ENCODE results near the gene GADL1.

Gene GADL1

GRCh38 chr3:30728143-30728542 lies 166.3 kb downstream of the GADL1 start:
- no peaks in the 10 kb centered on the region for H3K36me3 ChIP-seq (ENCODE audit: insufficient read depth, low read length)
- no peaks in the 10 kb centered on the region for H3K27me3 ChIP-seq (ENCODE audit: insufficient read depth, low read length)
- H3K27ac ChIP-seq (ENCODE audit: low read depth, low read length), result no peak overlapping the region
- H2AFZ ChIP-seq (ENCODE audit: low read length, unreplicated experiment), result no peak overlapping the region
- no peaks in the 10 kb centered on the region for H3K79me2 ChIP-seq (ENCODE audit: control insufficient read depth, insufficient read depth, low read length, unreplicated experiment)
- no peak overlapping the region for H3K4me3 ChIP-seq (ENCODE audit: low read depth, low read length)
- H3K4me1 ChIP-seq (ENCODE audit: control insufficient read depth, insufficient read depth, low read length, unreplicated experiment), result no peaks in the 10 kb centered on the region

GRCh38 chr3:30724863-30725262 lies 169.6 kb downstream of the GADL1 start:
- Histone ChIP-seq H3K27me3 (ENCODE audit: insufficient read depth, low read length) (no peaks in the 10 kb centered on the region), H3K4me3 (ENCODE audit: low read depth, low read length) (no peak overlapping the region), H3K79me2 (ENCODE audit: control insufficient read depth, insufficient read depth, low read length, unreplicated experiment) (no peaks in the 10 kb centered on the region), H3K27ac (ENCODE audit: low read depth, low read length) (no peak overlapping the region), H3K4me1 (ENCODE audit: control insufficient read depth, insufficient read depth, low read length, unreplicated experiment) (peaks cover 14% of the 10 kb centered on the region), H2AFZ (ENCODE audit: low read length, unreplicated experiment) (no peak overlapping the region), H3K36me3 (ENCODE audit: insufficient read depth, low read length) (no peaks in the 10 kb centered on the region)

- Histone ChIP-seq H3K4me1 (ENCODE audit: control insufficient read depth, insufficient read depth, low read length, unreplicated experiment) (peaks cover 14% of the 10 kb centered on the region), H2AFZ (ENCODE audit: low read length, unreplicated experiment) (no peak overlapping the region), H3K79me2 (ENCODE audit: control insufficient read depth, insufficient read depth, low read length, unreplicated experiment) (no peaks in the 10 kb centered on the region), H3K27ac (ENCODE audit: low read depth, low read length) (no peak overlapping the region), H3K36me3 (ENCODE audit: insufficient read depth, low read length) (no peaks in the 10 kb centered on the region), H3K27me3 (ENCODE audit: insufficient read depth, low read length) (no peaks in the 10 kb centered on the region), H3K4me3 (ENCODE audit: low read depth, low read length) (no peak overlapping the region)
Measured at GRCh38 chr3:30723211-30723610, 171.2 kb downstream of the GADL1 start.

GRCh38 chr3:30721314-30721634 lies 173.2 kb downstream of the GADL1 start:
- no peaks in the 10 kb centered on the region for H3K36me3 ChIP-seq (ENCODE audit: insufficient read depth, low read length)

GRCh38 chr3:30720586-30721313 lies 173.7 kb downstream of the GADL1 start:
- Histone ChIP-seq H3K4me3 (ENCODE audit: low read depth, low read length) (peak overlapping the region; percentile 3; the same call in 1 of the 2 replicates), H3K79me2 (ENCODE audit: control insufficient read depth, insufficient read depth, low read length, unreplicated experiment) (no peaks in the 10 kb centered on the region), H3K36me3 (ENCODE audit: insufficient read depth, low read length) (no peaks in the 10 kb centered on the region), H3K4me1 (ENCODE audit: control insufficient read depth, insufficient read depth, low read length, unreplicated experiment) (peaks cover 14% of the 10 kb centered on the region), H2AFZ (ENCODE audit: low read length, unreplicated experiment) (no peak overlapping the region), H3K27ac (ENCODE audit: low read depth, low read length) (no peak overlapping the region), H3K27me3 (ENCODE audit: insufficient read depth, low read length) (no peaks in the 10 kb centered on the region)

More at GRCh38 chr3:30721314-30721634, 173.2 kb downstream of the GADL1 start:
- no peak overlapping the region for H3K27ac ChIP-seq (ENCODE audit: low read depth, low read length)
- no peaks in the 10 kb centered on the region for H3K27me3 ChIP-seq (ENCODE audit: insufficient read depth, low read length)
- H3K79me2 ChIP-seq (ENCODE audit: control insufficient read depth, insufficient read depth, low read length, unreplicated experiment), result no peaks in the 10 kb centered on the region
- no peak overlapping the region for H2AFZ ChIP-seq (ENCODE audit: low read length, unreplicated experiment)
- H3K4me3 ChIP-seq (ENCODE audit: low read depth, low read length), result peak overlapping the region; percentile 3; the same call in 1 of the 2 replicates
- peaks cover 14% of the 10 kb centered on the region for H3K4me1 ChIP-seq (ENCODE audit: control insufficient read depth, insufficient read depth, low read length, unreplicated experiment)

GRCh38 chr3:30719536-30719935 lies 174.9 kb downstream of the GADL1 start:
- Histone ChIP-seq H3K79me2 (ENCODE audit: control insufficient read depth, insufficient read depth, low read length, unreplicated experiment) (no peaks in the 10 kb centered on the region), H3K27ac (ENCODE audit: low read depth, low read length) (no peak overlapping the region)

GRCh38 chr3:30713885-30714503 lies 180.5 kb downstream of the GADL1 start:
- no peak overlapping the region for H3K4me3 ChIP-seq (ENCODE audit: low read depth, low read length)
- no peaks in the 10 kb centered on the region for H3K27me3 ChIP-seq (ENCODE audit: insufficient read depth, low read length)
- H3K4me1 ChIP-seq (ENCODE audit: control insufficient read depth, insufficient read depth, low read length, unreplicated experiment), result no peaks in the 10 kb centered on the region
- no peaks in the 10 kb centered on the region for H3K36me3 ChIP-seq (ENCODE audit: insufficient read depth, low read length)
- no peak overlapping the region for H3K27ac ChIP-seq (ENCODE audit: low read depth, low read length)
- H3K79me2 ChIP-seq (ENCODE audit: control insufficient read depth, insufficient read depth, low read length, unreplicated experiment), result no peaks in the 10 kb centered on the region
- no peak overlapping the region for H2AFZ ChIP-seq (ENCODE audit: low read length, unreplicated experiment)

More at GRCh38 chr3:30719536-30719935, 174.9 kb downstream of the GADL1 start:
- Histone ChIP-seq H3K36me3 (ENCODE audit: insufficient read depth, low read length) (no peaks in the 10 kb centered on the region), H3K4me3 (ENCODE audit: low read depth, low read length) (no peak overlapping the region), H3K27me3 (ENCODE audit: insufficient read depth, low read length) (no peaks in the 10 kb centered on the region), H2AFZ (ENCODE audit: low read length, unreplicated experiment) (no peak overlapping the region), H3K4me1 (ENCODE audit: control insufficient read depth, insufficient read depth, low read length, unreplicated experiment) (peaks cover 14% of the 10 kb centered on the region)

- no peak overlapping the region for H2AFZ ChIP-seq (ENCODE audit: low read length, unreplicated experiment)
- no peaks in the 10 kb centered on the region for H3K36me3 ChIP-seq (ENCODE audit: insufficient read depth, low read length)
- no peak overlapping the region for H3K27ac ChIP-seq (ENCODE audit: low read depth, low read length)
- no peaks in the 10 kb centered on the region for H3K79me2 ChIP-seq (ENCODE audit: control insufficient read depth, insufficient read depth, low read length, unreplicated experiment)
- H3K4me1 ChIP-seq (ENCODE audit: control insufficient read depth, insufficient read depth, low read length, unreplicated experiment), result no peaks in the 10 kb centered on the region
- H3K27me3 ChIP-seq (ENCODE audit: insufficient read depth, low read length), result no peaks in the 10 kb centered on the region
- no peak overlapping the region for H3K4me3 ChIP-seq (ENCODE audit: low read depth, low read length)
Measured at GRCh38 chr3:30712991-30713390, 181.5 kb downstream of the GADL1 start.

GRCh38 chr3:30711867-30712266 lies 182.6 kb downstream of the GADL1 start:
- no peaks in the 10 kb centered on the region for H3K79me2 ChIP-seq (ENCODE audit: control insufficient read depth, insufficient read depth, low read length, unreplicated experiment)
- no peak overlapping the region for H3K4me3 ChIP-seq (ENCODE audit: low read depth, low read length)
- no peaks in the 10 kb centered on the region for H3K36me3 ChIP-seq (ENCODE audit: insufficient read depth, low read length)
- no peak overlapping the region for H2AFZ ChIP-seq (ENCODE audit: low read length, unreplicated experiment)
- H3K27me3 ChIP-seq (ENCODE audit: insufficient read depth, low read length), result no peaks in the 10 kb centered on the region
- H3K4me1 ChIP-seq (ENCODE audit: control insufficient read depth, insufficient read depth, low read length, unreplicated experiment), result no peaks in the 10 kb centered on the region
- H3K27ac ChIP-seq (ENCODE audit: low read depth, low read length), result no peak overlapping the region

- no peak overlapping the region for H3K27ac ChIP-seq (ENCODE audit: low read depth, low read length)
- no peaks in the 10 kb centered on the region for H3K4me1 ChIP-seq (ENCODE audit: control insufficient read depth, insufficient read depth, low read length, unreplicated experiment)
- no peak overlapping the region for H2AFZ ChIP-seq (ENCODE audit: low read length, unreplicated experiment)
- H3K27me3 ChIP-seq (ENCODE audit: insufficient read depth, low read length), result no peaks in the 10 kb centered on the region
- H3K36me3 ChIP-seq (ENCODE audit: insufficient read depth, low read length), result no peaks in the 10 kb centered on the region
- H3K79me2 ChIP-seq (ENCODE audit: control insufficient read depth, insufficient read depth, low read length, unreplicated experiment), result no peaks in the 10 kb centered on the region
- no peak overlapping the region for H3K4me3 ChIP-seq (ENCODE audit: low read depth, low read length)
Measured at GRCh38 chr3:30711151-30711550, 183.3 kb downstream of the GADL1 start.

- no peak overlapping the region for H3K4me3 ChIP-seq (ENCODE audit: low read depth, low read length)
- no peaks in the 10 kb centered on the region for H3K36me3 ChIP-seq (ENCODE audit: insufficient read depth, low read length)
- no peaks in the 10 kb centered on the region for H3K79me2 ChIP-seq (ENCODE audit: control insufficient read depth, insufficient read depth, low read length, unreplicated experiment)
- no peak overlapping the region for H2AFZ ChIP-seq (ENCODE audit: low read length, unreplicated experiment)
- H3K27ac ChIP-seq (ENCODE audit: low read depth, low read length), result no peak overlapping the region
- no peaks in the 10 kb centered on the region for H3K27me3 ChIP-seq (ENCODE audit: insufficient read depth, low read length)
- no peaks in the 10 kb centered on the region for H3K4me1 ChIP-seq (ENCODE audit: control insufficient read depth, insufficient read depth, low read length, unreplicated experiment)
Measured at GRCh38 chr3:30710017-30710416, 184.4 kb downstream of the GADL1 start.

Measured in ACC112 (cell line).